NCI-H2029 treated with DMSO at 0.1 percent for 48 hours (cell line): ENCODE results near the gene NHS.
A peak's percentile ranks its signal among the peaks of the same experiment; 100 is the strongest.

Source experiments
- DNase-seq: peaks from one replicate; lab custom pipeline; 2025; lab: John Stamatoyannopoulos, UW

The NHS gene

GRCh38 chrX:17622331-17622730 is 247.3 kb downstream of the NHS start:
- DNase-seq, result no peak

- no peak for DNase-seq
These were observed 248.8 kb downstream of the NHS start for GRCh38 chrX:17623750-17624149.

GRCh38 chrX:17627026-17627425 is 252.0 kb downstream of the NHS start:
- DNase-seq, result no peak

DNA sequence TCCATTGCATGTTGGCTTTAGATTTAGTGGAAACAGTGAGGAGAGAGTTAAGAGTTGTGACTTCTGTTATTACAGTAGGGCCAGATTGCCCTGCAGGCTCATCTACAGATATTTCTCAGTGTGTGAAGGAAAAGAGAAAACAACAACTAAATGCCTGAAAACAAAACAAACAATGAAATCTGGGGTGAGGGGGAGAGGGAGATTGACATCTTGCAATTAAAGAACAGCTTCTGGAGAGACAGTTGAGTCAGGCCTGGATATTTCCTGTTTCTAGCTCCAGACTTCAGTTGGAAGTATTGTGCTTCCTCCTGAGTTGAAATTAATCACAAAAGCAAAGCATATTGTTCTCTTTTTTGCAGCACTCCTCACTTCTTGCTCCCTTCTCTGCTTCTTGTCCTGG is 254.0 kb downstream of the NHS start:
- DNase-seq, result no peak

- DNase-seq, result no peak
These were observed 254.5 kb downstream of the NHS start for GRCh38 chrX:17629519-17629918.

DNA sequence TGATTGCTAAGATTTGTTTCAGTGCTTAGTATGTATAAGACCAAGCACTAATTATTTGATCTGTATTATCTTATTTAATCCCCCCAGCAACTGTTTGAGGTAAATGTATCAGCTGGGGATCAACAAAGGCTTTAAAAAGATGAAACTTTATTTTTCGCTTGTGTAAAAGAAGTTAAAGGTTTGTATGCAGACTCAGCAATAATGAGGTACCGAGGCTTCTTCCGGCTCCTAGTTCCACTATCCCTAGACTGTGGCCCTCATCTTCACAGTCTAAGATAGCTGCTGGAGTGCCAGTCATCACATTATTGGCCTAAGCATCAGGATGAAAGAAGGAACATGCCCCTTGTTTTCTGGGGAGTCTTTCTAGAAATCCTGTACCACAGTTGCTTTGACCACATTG is 256.6 kb downstream of the NHS start:
- DNase-seq, result no peak

DNA sequence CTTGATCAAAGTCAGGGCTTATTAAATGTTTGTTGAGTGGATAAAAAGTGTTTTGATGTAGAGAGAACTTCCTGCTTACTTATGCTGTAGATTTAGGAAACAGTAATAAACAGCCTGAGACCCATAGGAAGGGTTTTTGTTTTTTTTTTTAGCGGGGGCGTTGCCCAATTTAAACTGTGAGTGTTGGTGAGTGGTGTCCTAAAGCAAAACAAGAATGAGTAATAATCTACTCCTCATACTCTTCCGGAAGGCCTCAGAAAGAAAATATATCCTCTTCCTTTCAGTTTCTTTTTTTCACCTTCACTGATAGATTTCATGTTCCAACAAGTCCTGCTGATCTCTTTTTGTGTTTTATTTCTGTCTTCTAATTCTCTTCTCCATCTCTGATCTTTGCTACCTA is 257.9 kb downstream of the NHS start:
- DNase-seq, result no peak

DNA sequence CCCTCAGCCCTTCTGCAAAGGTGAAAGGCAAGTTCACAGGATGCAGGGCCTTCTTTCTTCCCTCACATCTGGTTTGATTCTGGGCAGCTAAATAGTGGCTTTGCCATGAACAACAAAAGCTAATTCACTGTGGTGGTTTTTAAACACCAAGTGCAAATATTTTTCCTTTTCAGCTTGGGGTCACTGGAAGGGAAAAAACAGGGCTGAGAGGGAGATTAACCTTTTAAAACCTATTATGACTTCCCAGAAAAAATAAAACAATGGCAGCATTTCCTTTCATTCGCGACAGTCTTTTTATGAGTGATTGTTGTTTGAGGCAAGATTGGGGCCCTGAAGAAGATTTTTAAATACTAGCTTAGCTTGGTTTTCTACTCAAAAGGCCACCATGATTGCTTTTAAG is 258.5 kb downstream of the NHS start:
- DNase-seq, result no peak

GRCh38 chrX:17634542-17635207 is 259.7 kb downstream of the NHS start:
- DNase-seq, result no peak

DNA sequence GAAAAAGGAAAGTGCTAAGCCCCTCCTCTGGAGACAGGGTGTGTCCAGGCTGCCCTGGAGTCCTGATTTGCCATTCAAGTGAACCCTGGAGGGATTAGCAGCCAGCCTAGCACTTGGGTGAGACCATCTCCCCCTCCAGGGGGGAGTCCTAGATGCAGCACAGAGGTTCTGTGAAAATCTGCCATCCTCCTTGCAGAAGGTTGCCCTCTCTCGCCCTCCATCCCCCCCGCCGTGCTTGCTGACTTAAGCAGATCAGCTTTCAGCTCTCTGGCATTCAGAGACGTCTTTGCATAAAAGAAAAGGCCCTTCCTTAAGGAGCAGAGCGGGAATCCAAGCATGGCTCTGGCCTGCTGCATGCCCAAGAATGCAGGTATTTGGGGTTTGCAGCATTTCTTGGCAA is 260.2 kb downstream of the NHS start:
- no peak for DNase-seq

GRCh38 chrX:17637235-17637634 is 262.2 kb downstream of the NHS start:
- no peak for DNase-seq

DNA sequence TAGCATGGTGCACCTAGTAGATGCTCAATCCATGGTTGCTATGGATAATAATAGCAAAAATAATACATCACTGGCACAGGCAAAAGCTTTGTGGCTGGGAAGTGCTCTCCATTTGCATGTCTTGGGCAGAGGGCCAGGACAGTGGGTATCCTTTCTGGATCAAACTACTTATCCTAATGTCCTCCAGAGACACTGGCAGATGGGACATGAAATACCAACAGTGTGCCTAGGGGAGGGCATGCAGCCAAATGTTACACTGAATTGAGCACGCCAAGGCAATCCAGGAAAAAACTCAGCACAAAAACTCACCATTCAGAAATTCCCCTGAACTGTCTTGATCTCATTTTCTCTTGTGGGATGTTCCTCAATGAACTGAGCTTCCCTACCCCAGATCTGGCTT is 263.7 kb downstream of the NHS start:
- DNase-seq, result peak; percentile 66

- no peak for DNase-seq
These were observed 267.9 kb downstream of the NHS start for GRCh38 chrX:17642891-17643290.

DNA sequence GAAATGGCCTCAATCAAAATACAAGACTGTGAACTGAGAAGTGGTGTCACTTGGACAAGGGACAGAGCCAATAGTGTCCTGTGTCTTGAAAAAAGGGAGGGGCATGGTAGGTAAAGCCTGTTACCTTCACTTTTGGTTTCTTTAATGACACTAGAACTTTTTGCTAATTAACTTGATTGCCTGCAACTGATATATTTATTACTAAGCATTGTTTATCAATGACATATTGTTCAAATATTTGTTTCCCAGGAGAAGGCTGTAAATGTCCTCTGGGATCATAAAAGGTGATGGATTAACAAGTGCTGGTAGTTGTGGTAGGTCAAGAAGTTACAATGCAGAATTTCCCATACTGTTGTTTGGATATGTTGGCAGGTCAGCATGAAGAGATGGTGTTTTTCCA is 268.5 kb downstream of the NHS start:
- DNase-seq, result no peak

GRCh38 chrX:17644001-17644400 is 269.0 kb downstream of the NHS start:
- DNase-seq, result no peak

DNA sequence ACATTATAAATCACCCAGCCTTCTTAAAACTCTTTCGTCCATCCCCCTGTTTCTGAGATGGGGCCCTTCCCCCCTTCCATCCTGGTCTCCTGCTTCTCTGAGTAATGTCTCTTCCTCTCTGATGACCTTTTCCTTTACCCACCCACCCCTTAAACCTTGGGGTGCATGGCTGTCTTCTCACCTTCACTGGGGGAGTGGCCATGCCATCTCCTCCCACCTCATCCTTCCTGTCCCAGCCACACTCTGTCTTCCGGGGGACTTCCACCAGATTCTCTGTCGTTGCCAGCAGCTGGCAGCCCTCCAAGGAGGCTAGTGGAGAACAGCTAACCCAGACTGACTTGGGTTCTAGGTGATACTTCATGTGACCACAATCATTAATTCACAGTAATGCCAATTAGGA is 279.1 kb downstream of the NHS start:
- no peak for DNase-seq

GRCh38 chrX:17655211-17656034 is 280.4 kb downstream of the NHS start:
- DNase-seq, result no peak

DNA sequence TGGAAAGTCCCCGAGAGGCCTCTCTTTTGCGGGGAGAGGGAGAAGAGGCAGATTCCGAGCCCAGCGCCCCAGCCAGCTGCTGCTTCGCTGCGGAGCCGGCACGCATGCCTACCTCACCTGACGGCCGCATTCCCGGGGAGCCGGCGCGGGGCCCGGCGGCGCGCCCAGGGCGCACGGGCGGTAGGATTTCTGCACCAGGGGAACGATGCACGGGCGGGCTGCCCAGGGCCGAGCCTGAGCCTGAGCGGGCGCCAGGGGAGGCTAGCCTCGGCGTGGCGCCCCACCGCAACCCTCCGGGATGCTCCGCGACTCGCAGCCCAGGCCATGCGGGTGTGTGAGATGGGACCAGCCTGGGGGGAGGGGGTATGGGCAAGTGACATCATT is 281.0 kb downstream of the NHS start:
- no peak for DNase-seq

DNA sequence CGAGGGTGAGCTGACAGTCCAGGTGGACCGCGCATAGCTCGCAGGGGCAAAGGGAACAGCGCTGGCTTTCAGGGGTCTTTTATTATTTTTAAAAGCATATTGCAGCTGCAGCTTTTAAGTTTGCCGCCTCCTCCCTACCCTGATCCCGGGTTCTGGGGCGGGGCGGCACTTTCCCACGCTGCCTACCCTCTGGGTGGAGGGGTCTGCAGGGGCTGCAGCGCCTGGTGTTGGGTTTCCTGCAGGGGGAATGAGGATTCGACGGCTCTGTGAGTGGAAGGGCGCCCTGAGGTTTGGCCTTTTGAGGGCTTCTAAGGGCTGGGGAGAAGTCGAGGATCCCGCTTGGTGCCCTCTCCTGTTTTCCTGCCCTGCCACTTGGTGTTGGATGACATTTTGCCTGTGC is 281.6 kb downstream of the NHS start:
- no peak for DNase-seq

GRCh38 chrX:17662391-17662790 is 287.4 kb downstream of the NHS start:
- DNase-seq, result no peak

DNA sequence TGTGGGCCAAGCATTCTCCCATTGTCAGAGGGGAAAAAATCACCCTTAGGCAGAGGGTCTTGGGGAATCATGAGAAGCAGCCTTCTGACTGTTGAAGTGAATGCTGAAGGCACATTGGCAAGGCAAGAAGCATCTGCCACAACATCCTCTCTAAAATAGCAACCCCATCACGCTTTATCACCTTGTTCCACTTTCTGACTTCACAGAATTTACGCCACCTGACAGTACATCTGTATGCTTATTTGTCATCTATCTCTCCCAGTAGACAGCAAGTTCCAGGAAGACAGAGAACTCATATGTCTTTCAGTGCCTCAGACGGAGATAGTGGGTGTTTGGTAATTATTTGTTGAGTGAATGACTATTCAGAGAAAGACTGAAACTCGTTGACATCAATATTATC is 293.9 kb downstream of the NHS start:
- no peak for DNase-seq

DNA sequence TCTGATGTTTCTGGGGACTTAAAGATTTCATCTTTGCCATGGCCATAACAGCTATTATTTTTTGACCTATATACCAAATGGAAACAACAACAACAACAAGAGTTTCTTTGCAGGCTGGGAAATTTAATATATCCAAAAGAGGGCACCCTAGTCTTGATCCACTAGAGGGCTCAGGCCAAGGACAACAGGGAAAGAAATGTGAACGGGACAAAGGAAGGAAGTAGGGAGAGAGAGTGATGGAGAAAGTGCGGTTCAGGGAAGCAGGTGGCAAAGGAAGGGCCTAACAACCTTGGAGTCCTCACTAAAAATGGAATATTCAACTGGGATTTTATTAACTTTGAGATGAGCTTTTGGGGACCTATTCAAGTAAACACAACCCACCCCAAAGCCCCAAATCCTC is 294.5 kb downstream of the NHS start:
- no peak for DNase-seq

DNA sequence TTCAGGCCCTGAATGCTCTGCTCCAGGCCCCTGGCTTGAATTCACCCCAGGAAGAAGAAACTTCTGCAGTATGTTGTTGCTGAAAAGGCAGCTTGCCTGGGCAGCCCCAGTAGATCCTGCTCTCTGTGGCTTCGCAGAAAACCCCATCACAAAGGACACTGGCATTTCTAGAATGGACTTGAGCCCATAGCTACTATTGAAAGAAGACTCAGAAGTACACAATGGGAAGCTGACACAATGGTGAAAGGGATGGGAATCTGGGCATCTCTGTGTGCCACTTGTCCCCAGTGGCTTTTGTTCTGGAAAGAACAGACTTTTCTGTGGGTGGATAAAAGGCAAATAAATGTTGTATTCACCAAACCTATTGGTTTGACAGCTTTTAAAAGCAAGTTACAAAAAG is 294.9 kb downstream of the NHS start:
- DNase-seq, result no peak

DNA sequence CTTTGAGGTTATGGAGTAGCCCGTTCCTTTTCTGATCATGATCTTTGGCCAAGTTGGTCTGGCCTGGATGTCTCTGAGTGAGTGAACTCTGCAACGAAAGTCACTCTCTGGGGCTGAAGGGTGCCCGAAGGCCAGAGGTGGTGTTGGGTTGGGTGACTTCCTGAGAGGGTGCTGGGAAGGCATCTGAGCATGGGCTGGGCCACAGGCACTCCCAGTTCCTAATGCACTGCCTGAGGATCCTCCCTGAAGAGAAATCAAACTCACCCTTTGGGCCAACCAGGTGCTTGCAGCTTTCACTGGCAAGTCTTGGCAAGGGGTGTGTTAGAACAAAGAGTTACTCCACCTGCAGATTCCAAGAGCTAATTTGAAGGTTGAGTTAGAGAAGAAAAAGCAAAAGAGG is 295.9 kb downstream of the NHS start:
- no peak for DNase-seq
